Liver (tissue), 3 donors: ENCODE results near the gene KCNK10.

Experiments
- CTCF ChIP-seq: fragments of 150-350 bp; IDR thresholded peaks from 2 replicates; pipeline ENCODE4 v1.5.1; 2017; ENCODE audit warnings: improper control_type of control experiment, low read depth, low read length; ENCODE audit not compliant: missing input control
- EGR1 ChIP-seq, 2 donors: IDR thresholded peaks; 2 replicates each; pipeline ENCODE4 v1.6.1; 2016 to 2018; ENCODE audit warnings: antibody characterized with exemption in 2 of 2, low read depth in 2 of 2
- GABPA ChIP-seq, 2 donors: IDR thresholded peaks in 1 of 2; conservative IDR thresholded peaks in 1 of 2; 2 replicates each; pipeline ENCODE4 v1.6.1; 2016; ENCODE audit warnings: antibody characterized with exemption in 2 of 2, mild to moderate bottlenecking in 1 of 2, moderate library complexity in 1 of 2
- HNF4G ChIP-seq: IDR thresholded peaks from 2 replicates; pipeline ENCODE4 v1.6.1; 2016; ENCODE audit warnings: antibody characterized with exemption
- RAD21 ChIP-seq, 2 donors: IDR thresholded peaks; 2 replicates each; pipeline ENCODE4 v1.6.1; 2016; ENCODE audit warnings: antibody characterized with exemption in 2 of 2, mild to moderate bottlenecking in 2 of 2
- RXRA ChIP-seq, 2 donors: IDR thresholded peaks; 2 replicates each; pipeline ENCODE4 v1.6.1; 2017 to 2018; ENCODE audit warnings: antibody characterized with exemption in 2 of 2, mild to moderate bottlenecking in 1 of 2
- SP1 ChIP-seq: IDR thresholded peaks from 2 replicates; pipeline ENCODE4 v1.6.1; 2018; ENCODE audit warnings: antibody characterized with exemption, mild to moderate bottlenecking
- YY1 ChIP-seq: IDR thresholded peaks from 2 replicates; pipeline ENCODE4 v1.6.1; 2016; ENCODE audit warnings: antibody characterized with exemption, mild to moderate bottlenecking
- ZBTB33 ChIP-seq: IDR thresholded peaks from 2 replicates; pipeline ENCODE4 v1.6.1; 2016; ENCODE audit warnings: antibody characterized with exemption
- TF ChIP-seq, protein P1 (sequence below): IDR thresholded peaks from 2 replicates; pipeline ENCODE4 v1.6.1; 2016; ENCODE audit warnings: antibody characterized with exemption, mild to moderate bottlenecking
- TF ChIP-seq, protein P2 (sequence below): IDR thresholded peaks from 2 replicates; pipeline ENCODE4 v1.6.1; 2016; ENCODE audit warnings: antibody characterized with exemption
- donor health status: healthy.
- donor health status: healthy.

GRCh38 chr14:88156127-88156526, 166.9 kb downstream of the KCNK10 start:
- no peak for TF ChIP-seq CTCF
- TF ChIP-seq, protein P1, sequence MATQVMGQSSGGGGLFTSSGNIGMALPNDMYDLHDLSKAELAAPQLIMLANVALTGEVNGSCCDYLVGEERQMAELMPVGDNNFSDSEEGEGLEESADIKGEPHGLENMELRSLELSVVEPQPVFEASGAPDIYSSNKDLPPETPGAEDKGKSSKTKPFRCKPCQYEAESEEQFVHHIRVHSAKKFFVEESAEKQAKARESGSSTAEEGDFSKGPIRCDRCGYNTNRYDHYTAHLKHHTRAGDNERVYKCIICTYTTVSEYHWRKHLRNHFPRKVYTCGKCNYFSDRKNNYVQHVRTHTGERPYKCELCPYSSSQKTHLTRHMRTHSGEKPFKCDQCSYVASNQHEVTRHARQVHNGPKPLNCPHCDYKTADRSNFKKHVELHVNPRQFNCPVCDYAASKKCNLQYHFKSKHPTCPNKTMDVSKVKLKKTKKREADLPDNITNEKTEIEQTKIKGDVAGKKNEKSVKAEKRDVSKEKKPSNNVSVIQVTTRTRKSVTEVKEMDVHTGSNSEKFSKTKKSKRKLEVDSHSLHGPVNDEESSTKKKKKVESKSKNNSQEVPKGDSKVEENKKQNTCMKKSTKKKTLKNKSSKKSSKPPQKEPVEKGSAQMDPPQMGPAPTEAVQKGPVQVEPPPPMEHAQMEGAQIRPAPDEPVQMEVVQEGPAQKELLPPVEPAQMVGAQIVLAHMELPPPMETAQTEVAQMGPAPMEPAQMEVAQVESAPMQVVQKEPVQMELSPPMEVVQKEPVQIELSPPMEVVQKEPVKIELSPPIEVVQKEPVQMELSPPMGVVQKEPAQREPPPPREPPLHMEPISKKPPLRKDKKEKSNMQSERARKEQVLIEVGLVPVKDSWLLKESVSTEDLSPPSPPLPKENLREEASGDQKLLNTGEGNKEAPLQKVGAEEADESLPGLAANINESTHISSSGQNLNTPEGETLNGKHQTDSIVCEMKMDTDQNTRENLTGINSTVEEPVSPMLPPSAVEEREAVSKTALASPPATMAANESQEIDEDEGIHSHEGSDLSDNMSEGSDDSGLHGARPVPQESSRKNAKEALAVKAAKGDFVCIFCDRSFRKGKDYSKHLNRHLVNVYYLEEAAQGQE = no peak
- TF ChIP-seq HNF4G = no peak
- TF ChIP-seq RXRA (IDR thresholded peaks at IDR 0.05) = no peak
- TF ChIP-seq RAD21 (IDR thresholded peaks at IDR 0.05) = no peak
- no peak for TF ChIP-seq EGR1 (IDR thresholded peaks at IDR 0.05; ENCODE audit: low read depth in 2 of 2)
- TF ChIP-seq SP1 = no peak
- no peak for TF ChIP-seq ZBTB33
- no peak for TF ChIP-seq YY1
- TF ChIP-seq GABPA (IDR thresholded peaks at IDR 0.05 in 1 of 2, conservative IDR thresholded peaks at IDR 0.05 in 1 of 2) = no peak
- TF ChIP-seq, protein P2, sequence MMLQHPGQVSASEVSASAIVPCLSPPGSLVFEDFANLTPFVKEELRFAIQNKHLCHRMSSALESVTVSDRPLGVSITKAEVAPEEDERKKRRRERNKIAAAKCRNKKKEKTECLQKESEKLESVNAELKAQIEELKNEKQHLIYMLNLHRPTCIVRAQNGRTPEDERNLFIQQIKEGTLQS = no peak
